Natural killer cell (primary cell): Measurements from ENCODE around the gene SOX13. TPM values are rescaled to one million over a fixed set of nuclear protein-coding genes. Genes with fewer than 3 reads are reported as not detected.

Experiments
- ATAC-seq, 3 donors: fragments of 150-1000 bp in 2 of 3; fragments of 200-7000 bp in 1 of 3; cut with Tn5 transposase; 1 replicate in 1 of 3; 2 replicates in 2 of 3; pipeline ENCODE4 v1.10.0; 2021; ENCODE audit warnings: mild to moderate bottlenecking in 2 of 3, moderate library complexity in 2 of 3
- DNase-seq, 2 donors: peaks; one replicate each; pipeline versions ENCODE4 v3.0.0 to v3.0.0-alpha.2; 2013 to 2021; ENCODE audit warnings: mixed read lengths in 1 of 2
- H3K27ac ChIP-seq: one replicate; pipeline ENCODE4 v1.5.1; 2013; ENCODE audit warnings: mild to moderate bottlenecking, low read length
- H3K27me3 ChIP-seq: one replicate; pipeline ENCODE4 v1.6.1; 2013; ENCODE audit warnings: low read length; ENCODE audit not compliant: control insufficient read depth, insufficient read depth
- H3K36me3 ChIP-seq: one replicate; pipeline ENCODE4 v1.6.1; 2013; ENCODE audit warnings: low read length; ENCODE audit not compliant: control insufficient read depth, insufficient read depth
- H3K4me1 ChIP-seq: one replicate; pipeline ENCODE4 v1.6.1; 2013; ENCODE audit warnings: low read length; ENCODE audit not compliant: control insufficient read depth, insufficient read depth
- H3K4me3 ChIP-seq: one replicate; pipeline ENCODE4 v1.5.1; 2013; ENCODE audit warnings: low read length
- H3K9me3 ChIP-seq: one replicate; pipeline ENCODE4 v1.6.1; 2013; ENCODE audit warnings: low read length; ENCODE audit not compliant: control insufficient read depth, insufficient read depth
- H3K27ac Mint-ChIP-seq, 2 donors: one replicate each; pipeline ENCODE4 v1.8.0; 2022; ENCODE audit warnings: mild to moderate bottlenecking in 2 of 2, mixed read lengths in 2 of 2, moderate library complexity in 1 of 2
- H3K27me3 Mint-ChIP-seq, 2 donors: one replicate each; pipeline ENCODE4 v1.8.0; 2022; ENCODE audit warnings: low read depth in 2 of 2, mixed read lengths in 2 of 2
- H3K36me3 Mint-ChIP-seq: one replicate; pipeline ENCODE4 v1.8.0; 2022; ENCODE audit warnings: mixed read lengths
- H3K4me1 Mint-ChIP-seq, 2 donors: one replicate each; pipeline ENCODE4 v1.8.0; 2022; ENCODE audit warnings: mixed read lengths in 2 of 2
- H3K4me3 Mint-ChIP-seq: one replicate; pipeline ENCODE4 v1.8.0; 2022; ENCODE audit warnings: mild to moderate bottlenecking, moderate library complexity, mixed read lengths
- H3K9me3 Mint-ChIP-seq, 2 donors: one replicate each; pipeline ENCODE4 v1.8.0; 2022; ENCODE audit warnings: mixed read lengths in 2 of 2
- CTCF ChIP-seq: fragments of 200-600 bp; IDR thresholded peaks from one replicate; pipeline ENCODE4 v1.8.0; 2022; ENCODE audit warnings: antibody characterized with exemption
- WGBS: methylation state at CpG from one replicate; pipeline ENCODE4 v1.1.7; 2013; ENCODE audit warnings: missing lambda C conversion rate; ENCODE audit not compliant: insufficient coverage; 5-methylcytosine and 5-hydroxymethylcytosine counted together
- intact Hi-C: fragments of 100-400 bp; cut with micrococcal nuclease; formaldehyde crosslinking; loops from one replicate; pipeline ENCODE4 v1.14.2; 2022
- total RNA-seq, 4 donors: library from RNA; stranded (reverse); fragments of 120-200 nt in 1 of 4; gene quantifications; one replicate each; pipeline versions ENCODE4 v1.2.3 to v1.2.4, GENCODE V29; 2013 to 2022

Gene SOX13
- total RNA-seq, 3 donors from 2014 or later (not counting 1 experiment from before 2014, with no cell fraction given), result 27.3 to 44.7 (median 41.4) TPM

GRCh38 chr1:204115116-204115515, 42.2 kb downstream of the SOX13 start:
- Histone ChIP-seq H3K4me1 (peaks cover 8% of the 10 kb centered on the region), H3K27me3 (no peaks in the 10 kb centered on the region), H3K9me3 (no peaks in the 10 kb centered on the region), H3K4me3 (no peak overlapping the region), H3K36me3 (peaks cover 8% of the 10 kb centered on the region), H3K27ac (no peak overlapping the region)
- no peak for TF ChIP-seq CTCF
- no peaks in the 10 kb centered on the region for H3K27me3 Mint-ChIP-seq
- H3K9me3 Mint-ChIP-seq, result no peaks in the 10 kb centered on the region
- 84% methylated on average over 4 of the region's 4 CpGs for WGBS
- H3K27ac Mint-ChIP-seq, result peak overlapping the region in 1 of 2 donors; percentile 31
- no peaks in the 10 kb centered on the region for H3K36me3 Mint-ChIP-seq
- intact Hi-C loops, result no loop called here
- DNase-seq (no peak), ATAC-seq (no peak)
- no peak overlapping the region for H3K4me3 Mint-ChIP-seq
- peaks cover 13 to 25% of the 10 kb centered on the region in 2 donors for H3K4me1 Mint-ChIP-seq

- 98% methylated on average over 4 of the region's 4 CpGs for WGBS
- H3K36me3 Mint-ChIP-seq, result no peaks in the 10 kb centered on the region
- no peaks in the 10 kb centered on the region for H3K9me3 Mint-ChIP-seq
- no peaks in the 10 kb centered on the region for H3K27me3 Mint-ChIP-seq
- H3K27ac Mint-ChIP-seq, result no peak overlapping the region
- no peak overlapping the region for H3K27ac ChIP-seq
- ATAC-seq (no peak), DNase-seq (no peak)
- H3K27me3 ChIP-seq, result no peaks in the 10 kb centered on the region
- peaks cover 8% of the 10 kb centered on the region for H3K4me1 ChIP-seq
- no peaks in the 10 kb centered on the region for H3K9me3 ChIP-seq
- no peak overlapping the region for H3K4me3 ChIP-seq
- no peak overlapping the region for H3K4me3 Mint-ChIP-seq
- intact Hi-C loops, result no loop called here
- no peak for TF ChIP-seq CTCF
- peaks cover 13 to 25% of the 10 kb centered on the region in 2 donors for H3K4me1 Mint-ChIP-seq
- H3K36me3 ChIP-seq, result peaks cover 8% of the 10 kb centered on the region
These were observed 43.6 kb downstream of the SOX13 start for GRCh38 chr1:204116539-204116938.

DNA sequence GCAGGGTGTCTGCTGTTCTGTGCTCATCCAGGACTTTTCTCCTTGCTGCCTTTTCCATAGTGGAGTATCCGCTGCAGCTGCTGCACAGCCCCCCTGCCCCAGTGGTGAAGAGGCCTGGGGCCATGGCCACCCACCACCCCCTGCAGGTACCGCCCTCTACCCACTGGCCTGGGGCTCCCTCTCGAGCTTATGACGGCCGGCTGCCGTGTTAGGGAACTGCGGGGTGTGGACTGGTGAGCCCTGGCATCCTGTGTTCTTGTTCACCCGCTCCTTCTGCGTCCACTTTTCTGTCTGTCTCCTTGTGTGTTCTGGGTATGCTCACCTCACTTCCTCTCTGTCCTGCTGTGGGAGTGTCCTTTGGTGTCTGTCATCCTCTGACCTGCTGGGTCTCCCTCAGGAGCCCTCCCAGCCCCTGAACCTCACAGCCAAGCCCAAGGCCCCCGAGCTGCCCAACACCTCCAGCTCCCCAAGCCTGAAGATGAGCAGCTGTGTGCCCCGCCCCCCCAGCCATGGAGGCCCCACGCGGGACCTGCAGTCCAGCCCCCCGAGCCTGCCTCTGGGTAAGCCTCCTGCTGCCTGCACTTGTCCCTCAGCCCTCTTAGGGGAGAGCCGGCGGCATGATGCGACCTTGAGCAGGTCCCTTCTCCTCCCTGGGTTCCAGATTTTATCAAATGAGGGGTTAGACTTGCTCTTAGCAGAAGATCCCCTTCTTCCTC, 49.1 kb downstream of the SOX13 start:
- Histone ChIP-seq H3K9me3 (no peaks in the 10 kb centered on the region), H3K27ac (no peak overlapping the region), H3K4me3 (no peak overlapping the region), H3K27me3 (no peaks in the 10 kb centered on the region), H3K4me1 (no peaks in the 10 kb centered on the region), H3K36me3 (peaks cover 28% of the 10 kb centered on the region)
- H3K4me1 Mint-ChIP-seq, result peaks cover 0 to 5% of the 10 kb centered on the region in 2 donors
- no peak for ATAC-seq
- H3K36me3 Mint-ChIP-seq, result no peaks in the 10 kb centered on the region
- no peak overlapping the region for H3K4me3 Mint-ChIP-seq
- no peaks in the 10 kb centered on the region for H3K9me3 Mint-ChIP-seq
- intact Hi-C loops, result no loop called here
- H3K27me3 Mint-ChIP-seq, result no peaks in the 10 kb centered on the region
- 90% methylated on average over 17 of the region's 17 CpGs for WGBS
- TF ChIP-seq CTCF, result no peak
- DNase-seq, result no peak
- no peak overlapping the region for H3K27ac Mint-ChIP-seq

- Histone ChIP-seq H3K27ac (no peak overlapping the region), H3K9me3 (no peaks in the 10 kb centered on the region), H3K4me3 (no peak overlapping the region), H3K27me3 (no peaks in the 10 kb centered on the region), H3K36me3 (peaks cover 26% of the 10 kb centered on the region), H3K4me1 (no peaks in the 10 kb centered on the region)
- ATAC-seq (peak in 1 of 3 donors; percentile 57), DNase-seq (peak in 1 of 2 donors; percentile 32)
- no peak overlapping the region for H3K27ac Mint-ChIP-seq
- no peaks in the 10 kb centered on the region for H3K36me3 Mint-ChIP-seq
- H3K4me3 Mint-ChIP-seq, result no peak overlapping the region
- H3K9me3 Mint-ChIP-seq, result no peaks in the 10 kb centered on the region
- peaks cover 2 to 6% of the 10 kb centered on the region in 2 donors for H3K4me1 Mint-ChIP-seq
- no peaks in the 10 kb centered on the region for H3K27me3 Mint-ChIP-seq
- WGBS, result 82% methylated on average over 9 of the region's 9 CpGs
- no peak for TF ChIP-seq CTCF
- intact Hi-C loops, result no loop called here
These were observed 50.5 kb downstream of the SOX13 start for GRCh38 chr1:204123376-204123775.
